NB4 (cell line): ENCODE measurements around the gene RCL1.

Experiments
- CTCF ChIP-seq: IDR thresholded peaks from one replicate; pipeline ENCODE4 v1.5.1; 2012; ENCODE audit warnings: low read depth, low read length
- POLR2A ChIP-seq: IDR thresholded peaks from 2 replicates; pipeline ENCODE4 v1.6.1; 2011; ENCODE audit warnings: mild to moderate bottlenecking; ENCODE audit not compliant: insufficient read length; ENCODE audit errors: extremely low read depth

GRCh38 chr9:4821133-4821532 lies 28.4 kb downstream of the RCL1 start:
- TF ChIP-seq POLR2A: no peak
- TF ChIP-seq CTCF: no peak
